Lung (tissue), 12 donors: Measurements from ENCODE around the gene KMT5C. TPM values are rescaled to one million over a fixed set of nuclear protein-coding genes. Genes with fewer than 3 reads are reported as not detected.
A peak's percentile ranks its signal among the peaks of the same experiment; 100 is the strongest.

ENCODE experiments used
- ATAC-seq: fragments of 200-7000 bp; cut with Tn5 transposase; one replicate; pipeline ENCODE4 v1.9.1; 2020; ENCODE audit warnings: moderate number of reproducible peaks; ENCODE audit not compliant: insufficient read depth, low FRiP score
- DNase-seq, 3 donors: peaks; one replicate each; pipeline ENCODE4 v3.0.0-alpha.2; 2013 to 2017
- H3K27ac ChIP-seq, 2 donors: one replicate each; pipeline ENCODE4 v1.5.1; 2013; ENCODE audit warnings: mild to moderate bottlenecking in 2 of 2, moderate library complexity in 2 of 2, control low read depth in 1 of 2, inconsistent platforms in 1 of 2, low read depth in 1 of 2, low read length in 1 of 2
- H3K27me3 ChIP-seq, 3 donors: one replicate each; pipeline ENCODE4 v1.5.1; 2013; ENCODE audit warnings: low read length in 2 of 3; ENCODE audit not compliant: control insufficient read depth in 3 of 3, insufficient read depth in 3 of 3
- H3K36me3 ChIP-seq, 4 donors: one replicate each; pipeline ENCODE4 v1.5.1; 2013; ENCODE audit warnings: low read length in 4 of 4, mild to moderate bottlenecking in 1 of 4, moderate library complexity in 1 of 4; ENCODE audit not compliant: control insufficient read depth in 4 of 4, insufficient read depth in 4 of 4
- H3K4me1 ChIP-seq, 5 donors: one replicate each; pipeline ENCODE4 v1.5.1; 2013; ENCODE audit warnings: low read length in 5 of 5, mild to moderate bottlenecking in 2 of 5, moderate library complexity in 1 of 5; ENCODE audit not compliant: control insufficient read depth in 5 of 5, insufficient read depth in 5 of 5
- H3K4me3 ChIP-seq: one replicate; pipeline ENCODE4 v1.5.1; 2013; ENCODE audit warnings: mild to moderate bottlenecking, control low read depth, moderate library complexity
- H3K9ac ChIP-seq, 2 donors: one replicate each; pipeline ENCODE4 v1.5.1; 2013; ENCODE audit warnings: low read length in 2 of 2, control low read depth in 1 of 2; ENCODE audit not compliant: insufficient read depth in 1 of 2
- H3K9me3 ChIP-seq, 4 donors: one replicate each; pipeline ENCODE4 v1.5.1; 2013; ENCODE audit warnings: low read length in 3 of 4, mild to moderate bottlenecking in 1 of 4, moderate library complexity in 1 of 4; ENCODE audit not compliant: control insufficient read depth in 4 of 4, insufficient read depth in 3 of 4
- WGBS, 2 donors: extraction: QIAGEN DNeasy Blood & Tissue Kit; methylation state at CpG; one replicate each; pipeline ENCODE4 v1.1.7; 2013; 5-methylcytosine and 5-hydroxymethylcytosine counted together
- polyA plus RNA-seq, 2 donors: library from polyadenylated mRNA; stranded (reverse); fragments of 200-250 nt; gene quantifications; one replicate each; pipeline ENCODE4 v1.2.1, GENCODE V29; 2013
- total RNA-seq, 2 donors: library from RNA; depleted of rRNA in 1 of 2; stranded (reverse); fragments of >200 nt in 1 of 2; gene quantifications; one replicate each; pipeline ENCODE4 v1.2.1, GENCODE V29; 2014 to 2021
- TF ChIP-seq, protein P1 (sequence below): IDR thresholded peaks from 2 replicates; pipeline ENCODE4 v1.5.1; 2012; ENCODE audit warnings: mild to moderate bottlenecking; ENCODE audit errors: control extremely low read depth, extremely low read depth
- donor health status: control.
- donor health status: control.
- donor health status: Bipolar disorder and iron deficiency.
- donor health status: healthy.
- donor health status: DM: yes; HTN: yes; CAD: no.

Gene KMT5C
- total and polyA plus RNA-seq, 4 donors: 6.7 to 16.5 (median 12.5) TPM

GRCh38 chr19:55352040-55352439 lies 12.4 kb downstream of the KMT5C start:
- Histone ChIP-seq H3K9ac (no peak overlapping the region), H3K4me3 (no peak overlapping the region), H3K27me3 (peaks cover 0 to 45% (median 26%) of the 10 kb centered on the region in 3 donors), H3K27ac (no peak overlapping the region), H3K9me3 (peaks cover 0 to 3% (median 0%) of the 10 kb centered on the region in 4 donors), H3K36me3 (peaks cover 0 to 3% (median 0%) of the 10 kb centered on the region in 4 donors), H3K4me1 (peaks cover 0 to 18% (median 3%) of the 10 kb centered on the region in 5 donors)
- 42 to 54% methylated on average over 6 of the region's 6 CpGs for WGBS, 2 donors
- ATAC-seq (no peak), DNase-seq (no peak)
- TF ChIP-seq, protein P1, sequence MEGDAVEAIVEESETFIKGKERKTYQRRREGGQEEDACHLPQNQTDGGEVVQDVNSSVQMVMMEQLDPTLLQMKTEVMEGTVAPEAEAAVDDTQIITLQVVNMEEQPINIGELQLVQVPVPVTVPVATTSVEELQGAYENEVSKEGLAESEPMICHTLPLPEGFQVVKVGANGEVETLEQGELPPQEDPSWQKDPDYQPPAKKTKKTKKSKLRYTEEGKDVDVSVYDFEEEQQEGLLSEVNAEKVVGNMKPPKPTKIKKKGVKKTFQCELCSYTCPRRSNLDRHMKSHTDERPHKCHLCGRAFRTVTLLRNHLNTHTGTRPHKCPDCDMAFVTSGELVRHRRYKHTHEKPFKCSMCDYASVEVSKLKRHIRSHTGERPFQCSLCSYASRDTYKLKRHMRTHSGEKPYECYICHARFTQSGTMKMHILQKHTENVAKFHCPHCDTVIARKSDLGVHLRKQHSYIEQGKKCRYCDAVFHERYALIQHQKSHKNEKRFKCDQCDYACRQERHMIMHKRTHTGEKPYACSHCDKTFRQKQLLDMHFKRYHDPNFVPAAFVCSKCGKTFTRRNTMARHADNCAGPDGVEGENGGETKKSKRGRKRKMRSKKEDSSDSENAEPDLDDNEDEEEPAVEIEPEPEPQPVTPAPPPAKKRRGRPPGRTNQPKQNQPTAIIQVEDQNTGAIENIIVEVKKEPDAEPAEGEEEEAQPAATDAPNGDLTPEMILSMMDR: no peak

GRCh38 chr19:55352549-55353145 lies 13.0 kb downstream of the KMT5C start:
- Histone ChIP-seq H3K27ac (no peak overlapping the region), H3K4me3 (no peak overlapping the region), H3K9ac (no peak overlapping the region), H3K9me3 (peaks cover 0 to 3% (median 0%) of the 10 kb centered on the region in 4 donors), H3K27me3 (peaks cover 0 to 45% (median 26%) of the 10 kb centered on the region in 3 donors), H3K4me1 (peaks cover 0 to 18% (median 3%) of the 10 kb centered on the region in 5 donors), H3K36me3 (no peaks in the 10 kb centered on the region)
- DNase-seq (no peak), ATAC-seq (no peak)
- TF ChIP-seq, protein P1: no peak
- 55 to 69% methylated on average over 25 of the region's 25 CpGs for WGBS, 2 donors

- peak overlapping the region in 1 of 2 donors; percentile 5 for H3K9ac ChIP-seq
- no peak overlapping the region for H3K4me3 ChIP-seq
- H3K4me1 ChIP-seq: peaks cover 0 to 11% (median 3%) of the 10 kb centered on the region in 5 donors
- ATAC-seq (no peak), DNase-seq (no peak)
- no peaks in the 10 kb centered on the region for H3K36me3 ChIP-seq
- no peak overlapping the region for H3K27ac ChIP-seq
- TF ChIP-seq, protein P1: no peak
- WGBS, 2 donors: 3% methylated on average over 22 to 24 of the region's 24 CpGs
- H3K9me3 ChIP-seq: peaks cover 0 to 3% (median 0%) of the 10 kb centered on the region in 4 donors
- peaks cover 0 to 45% (median 26%) of the 10 kb centered on the region in 3 donors for H3K27me3 ChIP-seq
These were observed 13.7 kb downstream of the KMT5C start for GRCh38 chr19:55353356-55353802.
